Activated naive CD4-positive, alpha-beta T cell treated with anti-CD3 and anti-CD28 coated beads, Interleukin-2, amount 50 U/mL, for 72 hours (primary cell): Measurements from ENCODE around the gene C15orf62. TPM values are rescaled to one million over a fixed set of nuclear protein-coding genes. Genes with fewer than 3 reads are reported as not detected.

Experiments used
- ATAC-seq, 2 donors: fragments of 150-1000 bp; cut with Tn5 transposase; 2 replicates each; pipeline ENCODE4 v1.10.0; 2021; ENCODE audit warnings: mild to moderate bottlenecking in 2 of 2, moderate library complexity in 2 of 2
- DNase-seq, 2 donors: peaks; one replicate each; pipeline ENCODE4 v3.0.0; 2021 to 2022; ENCODE audit warnings: low spot score in 2 of 2
- H3K27ac Mint-ChIP-seq, 2 donors: one replicate each; pipeline ENCODE4 v1.8.0; 2022; ENCODE audit warnings: mild to moderate bottlenecking in 2 of 2, mixed read lengths in 2 of 2
- H3K36me3 Mint-ChIP-seq, 2 donors: one replicate each; pipeline ENCODE4 v1.8.0; 2022; ENCODE audit warnings: mixed read lengths in 2 of 2
- H3K9me3 Mint-ChIP-seq, 2 donors: one replicate each; pipeline ENCODE4 v1.8.0; 2022; ENCODE audit warnings: mixed read lengths in 2 of 2
- total RNA-seq, 2 donors: library from RNA; stranded (reverse); gene quantifications; one replicate each; pipeline ENCODE4 v1.2.3, GENCODE V29; 2022

C15orf62 gene
- total RNA-seq, 2 donors from 2014 or later, result 0.52 to 2.0 TPM

- DNase-seq, result no peak
- no peak for ATAC-seq
- no peaks in the 10 kb centered on the region for H3K9me3 Mint-ChIP-seq
- peaks cover 16 to 17% of the 10 kb centered on the region in 2 donors for H3K36me3 Mint-ChIP-seq
- H3K27ac Mint-ChIP-seq, result no peak overlapping the region
Observed at GRCh38 chr15:40749151-40749630, 20.6 kb upstream of the C15orf62 start.

DNA sequence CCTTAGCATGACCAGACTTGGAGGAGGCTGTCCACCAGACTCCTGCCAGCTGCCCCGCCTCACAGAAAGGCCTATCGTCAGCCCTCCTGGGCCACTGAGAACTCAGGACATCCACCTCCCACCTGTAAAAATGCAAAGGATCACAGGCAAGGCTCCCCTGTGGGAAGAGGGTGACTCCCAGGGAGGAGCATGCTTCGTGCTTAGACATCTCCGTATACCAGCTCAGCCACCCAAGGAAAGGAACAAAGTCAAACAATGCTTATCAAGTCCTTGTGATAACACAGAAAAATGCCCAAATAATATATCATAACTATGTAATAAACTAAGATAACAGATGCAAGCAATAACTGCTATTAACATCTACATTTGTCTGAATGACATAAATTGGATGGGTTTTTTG, 18.9 kb upstream of the C15orf62 start:
- H3K9me3 Mint-ChIP-seq, result no peaks in the 10 kb centered on the region
- H3K36me3 Mint-ChIP-seq, result peaks cover 16 to 17% of the 10 kb centered on the region in 2 donors
- ATAC-seq (no peak), DNase-seq (no peak)
- H3K27ac Mint-ChIP-seq, result no peak overlapping the region

- Mint-ChIP-seq H3K27ac (peak overlapping the region in 1 of 2 donors; percentile 50), H3K36me3 (peaks cover 16 to 17% of the 10 kb centered on the region in 2 donors), H3K9me3 (no peaks in the 10 kb centered on the region)
- ATAC-seq (no peak), DNase-seq (no peak)
Observed at GRCh38 chr15:40751745-40752144, 18.0 kb upstream of the C15orf62 start.

GRCh38 chr15:40754574-40754882, 15.3 kb upstream of the C15orf62 start:
- ATAC-seq, result peak; percentile 12
- no peak for DNase-seq
- Mint-ChIP-seq H3K9me3 (no peaks in the 10 kb centered on the region), H3K27ac (peak overlapping the region; percentile 65 to 97), H3K36me3 (peaks cover 16 to 17% of the 10 kb centered on the region in 2 donors)

DNA sequence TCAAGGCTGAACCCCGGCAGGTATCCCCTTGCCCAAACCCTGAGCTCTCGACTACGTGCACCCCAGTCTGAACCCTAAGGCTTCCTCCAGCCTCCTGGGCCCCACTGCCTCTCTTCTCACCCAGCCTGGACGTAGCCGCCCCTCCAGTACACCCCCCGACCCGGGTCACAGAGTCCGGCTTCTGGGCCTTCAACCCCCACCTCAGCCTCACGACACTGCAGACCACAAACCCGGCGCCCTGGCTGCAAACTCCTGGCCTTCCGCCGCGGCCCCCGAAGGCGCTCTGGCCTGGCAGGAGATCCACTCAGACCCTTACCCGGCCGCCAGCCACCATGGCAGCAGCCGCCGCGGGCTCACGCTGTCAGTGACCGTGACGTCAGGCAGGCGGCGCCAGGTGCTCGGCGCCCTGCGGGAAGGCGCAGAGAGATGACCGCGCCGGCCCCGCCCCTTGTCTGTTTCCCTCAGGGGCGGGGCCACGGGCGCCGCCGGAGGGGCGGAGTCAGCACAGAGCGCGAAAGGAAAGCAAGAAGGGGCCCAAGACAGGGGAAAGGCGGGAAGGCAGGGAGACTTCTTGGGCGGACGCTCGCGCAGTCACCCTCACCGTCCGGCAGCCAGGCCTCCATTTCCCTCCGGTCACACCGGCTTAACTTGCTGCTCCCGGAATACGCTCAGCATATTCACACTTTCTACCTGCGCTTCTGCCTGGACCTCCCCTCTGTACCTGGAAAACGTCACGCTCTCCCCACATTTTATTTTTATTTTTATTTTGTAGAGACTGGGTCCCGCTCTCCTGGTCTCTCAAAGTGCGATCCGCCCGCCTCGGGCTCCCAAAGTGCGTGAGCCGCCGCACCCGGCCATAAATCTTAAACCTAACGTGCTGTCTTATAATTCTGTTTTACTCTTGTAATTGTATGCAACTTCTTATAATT, 14.6 kb upstream of the C15orf62 start, which contains the start of gene RMDN3:
Gene RMDN3, minus strand, starts transcription at position 372 of the 929 bp plus-strand sequence. CDS start 471 bp downstream, outside the sequence.
- ATAC-seq, result peak; percentile 91
- H3K27ac Mint-ChIP-seq, result peak within 1 kb of the TSS; percentile 97 to 99
- DNase-seq, result peak; percentile 94 to 97
- H3K36me3 Mint-ChIP-seq, result peaks cover 16 to 17% of the 10 kb centered on the region in 2 donors
- H3K9me3 Mint-ChIP-seq, result no peaks in the 10 kb centered on the region

DNA sequence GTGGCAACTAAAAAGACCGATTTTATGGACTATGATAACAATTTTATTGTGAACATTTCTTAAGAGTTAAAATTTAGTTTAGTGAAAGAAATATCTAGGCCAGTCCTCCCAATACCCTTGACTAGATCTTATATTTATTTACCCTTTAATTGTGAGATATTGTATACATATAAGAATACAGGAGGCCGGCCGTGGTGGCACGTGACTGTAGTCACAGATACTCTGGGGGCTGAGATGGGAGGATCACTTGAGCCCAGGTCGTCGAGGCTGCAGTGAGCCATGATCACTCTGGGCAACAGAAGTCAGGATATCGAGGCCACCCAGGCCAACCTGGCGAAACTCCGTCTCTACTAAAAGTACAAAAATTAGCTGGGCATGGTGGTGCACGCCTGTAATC, 14.0 kb upstream of the C15orf62 start:
- H3K27ac Mint-ChIP-seq, result peak overlapping the region; percentile 97 to 99
- peaks cover 16 to 17% of the 10 kb centered on the region in 2 donors for H3K36me3 Mint-ChIP-seq
- no peaks in the 10 kb centered on the region for H3K9me3 Mint-ChIP-seq
- DNase-seq, result no peak
- ATAC-seq, result no peak

DNA sequence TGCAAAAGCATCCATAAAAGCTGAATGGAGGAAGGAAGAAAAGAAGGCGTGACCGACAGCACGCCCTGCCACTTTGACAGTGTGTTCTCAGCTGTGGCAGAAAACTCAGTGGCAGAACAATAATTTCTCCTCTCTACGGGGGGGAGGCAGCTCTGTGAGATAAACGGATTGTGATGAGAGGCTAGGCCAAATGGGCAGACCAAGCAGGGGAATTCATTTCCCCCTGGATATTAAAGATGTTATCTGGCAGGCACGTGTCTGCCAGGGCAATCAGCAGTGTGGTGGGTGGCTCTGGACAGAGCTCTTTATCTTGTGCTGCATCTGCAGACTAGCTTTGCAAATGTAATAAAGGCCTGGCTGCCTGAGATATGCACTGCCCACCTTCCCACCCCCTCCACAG, 12.8 kb upstream of the C15orf62 start:
- H3K9me3 Mint-ChIP-seq, result no peaks in the 10 kb centered on the region
- DNase-seq (no peak), ATAC-seq (no peak)
- no peak overlapping the region for H3K27ac Mint-ChIP-seq
- H3K36me3 Mint-ChIP-seq, result peaks cover 8 to 15% of the 10 kb centered on the region in 2 donors

- Mint-ChIP-seq H3K27ac (no peak overlapping the region), H3K36me3 (peaks cover 0 to 2% of the 10 kb centered on the region in 2 donors), H3K9me3 (no peaks in the 10 kb centered on the region)
- ATAC-seq, result no peak
- no peak for DNase-seq
Observed at GRCh38 chr15:40759961-40760360, 9.8 kb upstream of the C15orf62 start.

GRCh38 chr15:40762919-40763800, 6.6 kb upstream of the C15orf62 start:
- Mint-ChIP-seq H3K27ac (peak overlapping the region; percentile 62 to 74), H3K9me3 (no peaks in the 10 kb centered on the region), H3K36me3 (no peaks in the 10 kb centered on the region)
- ATAC-seq (peak; percentile 15 to 52), DNase-seq (peak; percentile 47 to 77)

GRCh38 chr15:40763801-40764628, 5.8 kb upstream of the C15orf62 start, which contains the start of gene GCHFR:
GCHFR (plus strand) TSS chr15:40764068; CDS start chr15:40764181, 113 bp downstream.
- peak within 1 kb of the TSS; percentile 62 to 74 for H3K27ac Mint-ChIP-seq
- H3K36me3 Mint-ChIP-seq, result no peaks in the 10 kb centered on the region
- peak; percentile 77 to 82 for DNase-seq
- H3K9me3 Mint-ChIP-seq, result no peaks in the 10 kb centered on the region
- ATAC-seq, result peak; percentile 76 to 78

GRCh38 chr15:40764629-40765103, 5.1 kb upstream of the C15orf62 start:
- ATAC-seq (no peak), DNase-seq (no peak)
- Mint-ChIP-seq H3K36me3 (no peaks in the 10 kb centered on the region), H3K27ac (peak overlapping the region; percentile 62 to 65), H3K9me3 (no peaks in the 10 kb centered on the region)

DNA sequence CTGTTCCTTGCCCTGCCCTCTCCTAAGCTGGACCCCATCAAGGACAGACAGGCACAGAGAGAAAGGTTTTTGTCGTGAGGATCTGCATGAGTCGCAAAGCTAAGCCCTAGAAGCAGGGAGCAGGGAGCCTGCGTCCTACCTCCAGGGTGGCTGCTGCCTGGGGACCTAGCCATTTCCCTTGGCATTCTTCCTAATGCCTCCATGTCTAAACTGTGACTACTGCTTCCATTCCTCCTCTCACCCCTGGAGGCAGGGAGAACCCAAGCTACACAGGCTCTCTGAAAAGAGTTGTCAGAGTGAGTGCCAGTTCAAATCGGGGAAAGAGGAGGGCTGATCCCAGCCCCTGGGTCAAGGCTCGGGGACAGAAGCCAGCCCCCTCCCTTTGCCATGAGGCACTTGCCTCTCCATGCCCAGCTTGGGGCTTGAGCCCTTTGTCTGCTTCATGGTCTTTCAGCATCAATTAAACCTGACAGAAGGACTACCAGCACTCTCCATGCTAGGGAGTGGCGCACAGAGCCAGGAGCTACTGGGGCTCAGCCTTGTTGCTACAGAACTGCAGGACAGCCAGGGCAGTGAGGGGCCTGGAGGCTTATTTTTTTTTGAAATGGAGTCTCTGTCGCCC, 3.5 kb upstream of the C15orf62 start:
- DNase-seq (no peak), ATAC-seq (no peak)
- Mint-ChIP-seq H3K9me3 (no peaks in the 10 kb centered on the region), H3K36me3 (no peaks in the 10 kb centered on the region), H3K27ac (peak overlapping the region in 1 of 2 donors; percentile 55)

DNA sequence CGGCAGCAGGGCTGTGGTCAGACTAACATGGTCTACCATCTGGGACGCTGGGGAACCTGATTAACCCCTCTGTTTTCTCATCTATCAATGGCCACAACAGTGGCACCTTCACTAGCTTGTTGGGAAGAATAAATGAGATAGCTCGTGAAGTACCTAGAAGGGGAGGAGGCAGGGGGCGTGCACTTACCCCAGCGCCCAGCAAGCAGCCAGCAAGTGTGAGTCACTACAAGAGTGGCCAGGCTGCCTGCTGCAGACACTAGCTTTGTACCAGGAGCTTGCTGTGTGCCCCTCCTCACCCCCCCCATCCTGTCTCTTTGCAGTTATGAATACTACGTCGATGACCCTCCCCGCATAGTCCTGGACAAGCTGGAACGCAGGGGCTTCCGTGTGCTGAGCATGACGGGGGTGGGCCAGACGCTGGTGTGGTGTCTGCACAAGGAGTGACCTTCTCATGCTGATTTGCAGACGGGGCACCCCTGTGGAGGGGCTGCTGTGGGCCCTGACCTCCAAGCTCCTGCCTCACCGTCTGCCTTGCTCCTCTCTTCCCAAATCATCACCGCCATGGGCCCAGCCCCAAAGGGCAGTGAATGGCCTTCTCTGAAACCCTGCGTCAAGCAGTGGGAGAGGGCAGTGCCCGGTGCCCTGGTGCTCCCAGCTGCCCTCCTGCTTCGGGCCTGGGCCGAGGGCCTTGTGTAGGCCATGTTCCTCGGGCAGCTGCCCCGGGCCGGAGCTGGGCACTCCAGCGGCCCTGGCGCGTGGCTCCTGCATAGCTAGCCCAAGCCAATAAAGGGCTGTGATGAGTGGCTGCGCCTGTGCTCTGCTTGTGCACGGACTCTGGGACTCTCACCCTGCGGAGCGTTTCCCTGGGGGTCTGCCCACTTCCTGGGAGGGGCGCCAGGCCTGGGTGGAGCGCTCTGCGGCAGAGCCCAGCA, 2.6 kb upstream of the C15orf62 start:
- DNase-seq, result no peak
- Mint-ChIP-seq H3K9me3 (no peaks in the 10 kb centered on the region), H3K27ac (no peak overlapping the region)

GRCh38 chr15:40767838-40768500, 1.8 kb upstream of the C15orf62 start:
- Mint-ChIP-seq H3K27ac (peak overlapping the region in 1 of 2 donors; percentile 88), H3K9me3 (no peaks in the 10 kb centered on the region), H3K36me3 (no peaks in the 10 kb centered on the region)
- no peak for ATAC-seq
- DNase-seq, result no peak

More for the DNA sequence above, 2.6 kb upstream of the C15orf62 start:
- no peak for ATAC-seq
- H3K36me3 Mint-ChIP-seq, result no peaks in the 10 kb centered on the region
